Thyroid gland (tissue), 4 donors: ENCODE results near the gene VSNL1. TPM values are rescaled to one million over a fixed set of nuclear protein-coding genes. Genes with fewer than 3 reads are reported as not detected.

Source experiments
- DNase-seq, 2 donors: peaks; one replicate each; pipeline ENCODE4 v3.0.0-alpha.2; 2019
- H3K27ac ChIP-seq, 3 donors: fragments of 200-600 bp; sonication (generic); 1 replicate in 2 of 3; 2 replicates in 1 of 3; pipeline ENCODE4 v1.5.1; 2016 to 2019; ENCODE audit warnings: mild to moderate bottlenecking in 1 of 3, moderate library complexity in 1 of 3
- H3K27me3 ChIP-seq: fragments of 200-600 bp; sonication (generic); one replicate; pipeline ENCODE4 v1.5.1; 2019
- H3K36me3 ChIP-seq, 2 donors: fragments of 200-600 bp; sonication (generic); one replicate each; pipeline ENCODE4 v1.5.1; 2016 to 2019
- H3K4me1 ChIP-seq, 2 donors: fragments of 200-600 bp; sonication (generic); one replicate each; pipeline ENCODE4 v1.5.1; 2017 to 2019
- H3K4me3 ChIP-seq, 3 donors: fragments of 200-600 bp; sonication (generic); replicated peaks in 1 of 3; 1 replicate in 2 of 3; 2 replicates in 1 of 3; pipeline ENCODE4 v1.5.1; 2016; ENCODE audit warnings: mild to moderate bottlenecking in 1 of 3
- H3K9me3 ChIP-seq: fragments of 200-600 bp; sonication (generic); one replicate; pipeline ENCODE4 v1.5.1; 2017
- CTCF ChIP-seq, 6 experiments: fragments of 200-600 bp in 3 of 6; fragments of 450-650 bp in 3 of 6; sonication (generic) in 3 of 6; IDR thresholded peaks; one replicate each; pipeline ENCODE4 v1.5.1; 2016 to 2019; ENCODE audit warnings: antibody characterized with exemption in 6 of 6, mild to moderate bottlenecking in 2 of 6, inconsistent platforms in 1 of 6, moderate library complexity in 1 of 6
- POLR2A ChIP-seq, 2 donors: fragments of 450-650 bp; IDR thresholded peaks; one replicate each; pipeline ENCODE4 v1.6.1; 2017; ENCODE audit warnings: antibody characterized with exemption in 2 of 2, mild to moderate bottlenecking in 2 of 2, moderate library complexity in 1 of 2
- WGBS, 2 donors: methylation state at CpG; one replicate each; pipeline ENCODE4 v1.1.5; 2017; 5-methylcytosine and 5-hydroxymethylcytosine counted together
- intact Hi-C: fragments of 100-400 bp; cut with DNase I; formaldehyde crosslinking; loops from one replicate; pipeline ENCODE4 v1.15.1; 2023
- total RNA-seq, 4 donors: library from RNA; depleted of rRNA; stranded (reverse); fragments of >200 nt; gene quantifications; one replicate each; pipeline ENCODE4 v1.2.3, GENCODE V29; 2016

VSNL1 gene
- total RNA-seq, 4 donors from 2014 or later = 0.33 to 0.45 TPM; not detected in 2

DNA sequence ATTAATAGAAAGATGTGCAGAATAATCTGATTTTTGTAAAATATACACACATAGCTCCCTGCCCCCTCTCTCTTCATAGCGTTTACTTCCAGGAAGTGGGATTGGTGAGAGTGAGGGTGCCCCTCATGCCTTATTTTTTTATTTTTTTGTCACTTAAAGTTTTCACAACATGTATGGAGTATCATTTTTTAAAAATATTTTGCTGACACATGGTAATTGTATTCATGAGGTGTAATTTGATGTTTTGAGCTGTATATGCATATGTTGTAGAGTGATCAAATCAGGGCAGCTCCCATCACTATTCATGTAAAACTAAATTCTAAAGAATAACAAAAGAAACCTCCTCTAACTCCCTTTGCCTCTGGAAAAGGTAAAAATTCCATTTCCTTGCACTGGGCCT lies 74.7 kb downstream of the VSNL1 start:
- TF ChIP-seq POLR2A (IDR thresholded peaks at IDR 0.05) = no peak
- TF ChIP-seq CTCF (IDR thresholded peaks at IDR 0.05) = no peak
- no peak overlapping the region for H3K27ac ChIP-seq
- intact Hi-C loops = no loop called here
- H3K27me3 ChIP-seq = no peaks in the 10 kb centered on the region
- 69 to 74% methylated on average over 1 of the region's 1 CpG for WGBS, 2 donors
- no peak overlapping the region for H3K4me3 ChIP-seq
- no peaks in the 10 kb centered on the region for H3K9me3 ChIP-seq
- no peak for DNase-seq
- no peaks in the 10 kb centered on the region for H3K36me3 ChIP-seq
- no peaks in the 10 kb centered on the region for H3K4me1 ChIP-seq

- 89 to 100% methylated on average over 1 of the region's 1 CpG for WGBS, 2 donors
- no peak overlapping the region for H3K4me3 ChIP-seq
- intact Hi-C loops = no loop called here
- TF ChIP-seq POLR2A (IDR thresholded peaks at IDR 0.05) = no peak
- TF ChIP-seq CTCF (IDR thresholded peaks at IDR 0.05) = no peak
- H3K9me3 ChIP-seq = no peaks in the 10 kb centered on the region
- no peak for DNase-seq
- H3K36me3 ChIP-seq = no peaks in the 10 kb centered on the region
- H3K4me1 ChIP-seq = no peaks in the 10 kb centered on the region
- H3K27ac ChIP-seq = no peak overlapping the region
- no peaks in the 10 kb centered on the region for H3K27me3 ChIP-seq
Measured at GRCh38 chr2:17615728-17616351, 75.3 kb downstream of the VSNL1 start.

DNA sequence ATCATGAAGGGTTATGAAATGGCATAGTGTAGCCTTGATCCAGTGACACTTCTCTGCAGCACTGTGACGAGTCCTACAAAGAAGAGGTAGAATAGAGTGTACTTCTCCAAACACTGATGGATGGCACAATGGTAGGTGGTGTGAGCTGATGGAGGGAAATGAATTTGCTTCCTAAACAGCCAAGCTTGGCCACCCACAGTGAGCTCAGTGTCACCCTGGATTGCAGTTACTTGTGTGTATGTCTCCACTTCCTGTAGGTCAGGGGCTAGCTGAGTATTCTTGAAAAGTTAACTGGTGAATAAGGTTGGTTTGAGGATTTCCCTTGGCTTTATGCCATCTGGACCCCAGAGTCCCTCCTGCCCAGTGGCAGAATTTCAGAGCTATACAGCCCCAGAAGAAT lies 75.9 kb downstream of the VSNL1 start:
- no peaks in the 10 kb centered on the region for H3K27me3 ChIP-seq
- H3K4me3 ChIP-seq = no peak overlapping the region
- H3K4me1 ChIP-seq = no peaks in the 10 kb centered on the region
- no peak overlapping the region for H3K27ac ChIP-seq
- DNase-seq = no peak
- TF ChIP-seq CTCF (IDR thresholded peaks at IDR 0.05) (no peak), POLR2A (IDR thresholded peaks at IDR 0.05) (no peak)
- WGBS, 2 donors = 90 to 92% methylated on average over 1 of the region's 1 CpG
- H3K9me3 ChIP-seq = no peaks in the 10 kb centered on the region
- intact Hi-C loops = no loop called here
- H3K36me3 ChIP-seq = no peaks in the 10 kb centered on the region

GRCh38 chr2:17617516-17617915 lies 77.0 kb downstream of the VSNL1 start:
- no peaks in the 10 kb centered on the region for H3K27me3 ChIP-seq
- TF ChIP-seq POLR2A (IDR thresholded peaks at IDR 0.05) (no peak), CTCF (IDR thresholded peaks at IDR 0.05) (no peak)
- no peaks in the 10 kb centered on the region for H3K36me3 ChIP-seq
- no peak overlapping the region for H3K27ac ChIP-seq
- H3K4me3 ChIP-seq = no peak overlapping the region
- H3K4me1 ChIP-seq = no peaks in the 10 kb centered on the region
- DNase-seq = no peak
- WGBS, 2 donors = 85 to 94% methylated on average over 5 of the region's 5 CpGs
- intact Hi-C loops = no loop called here
- no peaks in the 10 kb centered on the region for H3K9me3 ChIP-seq

DNA sequence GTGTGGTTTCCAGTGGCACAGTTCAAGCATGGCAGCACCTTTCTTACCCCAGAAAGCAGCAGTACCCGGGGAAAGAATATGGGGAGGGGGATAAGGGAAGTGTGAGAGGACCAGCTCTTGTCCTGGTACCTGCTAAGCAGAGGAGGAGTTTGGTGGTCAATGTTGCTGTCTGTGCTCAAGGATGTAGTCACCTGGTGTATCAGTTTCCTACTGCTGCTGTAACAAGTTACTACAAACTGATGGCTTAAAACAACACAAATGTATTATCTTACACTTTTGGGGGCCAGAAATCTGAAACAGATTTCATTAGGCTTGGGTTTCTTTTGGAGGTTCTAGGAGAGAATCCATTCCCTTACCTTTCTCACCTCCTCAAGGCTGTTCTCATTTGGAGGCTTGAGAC lies 77.5 kb downstream of the VSNL1 start:
- DNase-seq = no peak
- Histone ChIP-seq H3K36me3 (no peaks in the 10 kb centered on the region), H3K27me3 (no peaks in the 10 kb centered on the region), H3K4me1 (no peaks in the 10 kb centered on the region), H3K9me3 (no peaks in the 10 kb centered on the region), H3K4me3 (no peak overlapping the region), H3K27ac (no peak overlapping the region)
- 54 to 56% methylated on average over 1 of the region's 1 CpG for WGBS, 2 donors
- intact Hi-C loops = no loop called here
- TF ChIP-seq POLR2A (IDR thresholded peaks at IDR 0.05) (no peak), CTCF (IDR thresholded peaks at IDR 0.05) (no peak)
